HepG2 (cell line): ENCODE measurements around the gene FIZ1. TPM values are rescaled to one million over a fixed set of nuclear protein-coding genes. Genes with fewer than 3 reads are reported as not detected.
A peak's percentile ranks its signal among the peaks of the same experiment; 100 is the strongest.

ENCODE experiments used
- BORCS8-MEF2B ChIP-seq: sonication (generic); formaldehyde crosslinking; IDR thresholded peaks from 2 replicates; pipeline ENCODE4 v1.8.0; 2022; ENCODE audit warnings: mild to moderate bottlenecking, missing genetic modification reagents
- EEA1 ChIP-seq: sonication (generic); formaldehyde crosslinking; IDR thresholded peaks from 2 replicates; pipeline ENCODE4 v1.5.1; 2020; ENCODE audit warnings: mild to moderate bottlenecking, missing genetic modification reagents, borderline replicate concordance
- EZH2 ChIP-seq: conservative IDR thresholded peaks from 2 replicates; pipeline ENCODE4 v1.6.1; 2012; ENCODE audit warnings: mild to moderate bottlenecking, low read depth, low read length, moderate library complexity
- FOXA3 ChIP-seq: IDR thresholded peaks from 2 replicates; pipeline ENCODE4 v1.6.1; 2016; ENCODE audit warnings: missing genetic modification reagents, missing compliant biosample characterization
- NCOA1 ChIP-seq: sonication (generic); formaldehyde crosslinking; IDR thresholded peaks from 2 replicates; pipeline ENCODE4 v1.9.0; 2021; ENCODE audit warnings: missing genetic modification reagents
- NFATC3 ChIP-seq: sonication (generic); formaldehyde crosslinking; IDR thresholded peaks from 2 replicates; pipeline ENCODE4 v1.5.1; 2020; ENCODE audit warnings: mild to moderate bottlenecking, missing genetic modification reagents
- SETDB1 ChIP-seq: sonication (generic); formaldehyde crosslinking; IDR thresholded peaks from 2 replicates; pipeline ENCODE4 v1.5.1; 2020; ENCODE audit warnings: missing genetic modification reagents, mild to moderate bottlenecking, borderline replicate concordance
- ZFX ChIP-seq: sonication (generic); formaldehyde crosslinking; IDR thresholded peaks from 2 replicates; pipeline ENCODE4 v1.4.0; 2020; ENCODE audit warnings: mild to moderate bottlenecking, low read depth, missing genetic modification reagents, moderate library complexity
- ZNF282 ChIP-seq: fragments of 450-650 bp; IDR thresholded peaks from 2 replicates; pipeline ENCODE4 v1.6.1; 2018; ENCODE audit not compliant: partially characterized antibody
- ZNF326 ChIP-seq: sonication (generic); formaldehyde crosslinking; IDR thresholded peaks from 2 replicates; pipeline ENCODE4 v1.4.0; 2020; ENCODE audit warnings: missing genetic modification reagents, borderline replicate concordance
- polyA plus RNA-seq, 8 experiments: library from polyadenylated mRNA; depleted of rRNA in 3 of 8; stranded (reverse) in 7 of 8; unstranded in 1 of 8; fragments of >200 nt; fragmentation: Illumina TruSeq in 4 of 8; extraction: Trizol in 4 of 8; gene quantifications; 2 replicates each; pipeline versions ENCODE4 v1.2.1 to v1.2.3, GENCODE V29; 2011 to 2016; ENCODE audit warnings: low read depth in 4 of 8, missing spikeins in 1 of 8, mixed read lengths in 1 of 8; ENCODE audit not compliant: insufficient read depth in 1 of 8
- total RNA-seq, 5 experiments: library from RNA; depleted of rRNA; stranded (reverse); fragments of >200 nt; fragmentation: Illumina TruSeq; extraction: Trizol; gene quantifications; 2 replicates each; pipeline ENCODE4 v1.2.3, GENCODE V29; 2016; ENCODE audit warnings: low read depth in 1 of 5
- TF ChIP-seq, protein P1 (sequence below): sonication (generic); formaldehyde crosslinking; IDR thresholded peaks from 2 replicates; pipeline ENCODE4 v1.5.1; 2020; ENCODE audit warnings: mild to moderate bottlenecking, missing genetic modification reagents, moderate library complexity
- TF ChIP-seq, protein P2 (sequence below): sonication (generic); formaldehyde crosslinking; IDR thresholded peaks from 2 replicates; pipeline ENCODE4 v1.4.0; 2020; ENCODE audit warnings: mild to moderate bottlenecking, missing genetic modification reagents, borderline replicate concordance
- TF ChIP-seq, protein P3 (sequence below): sonication (generic); formaldehyde crosslinking; IDR thresholded peaks from 2 replicates; pipeline ENCODE4 v1.5.1; 2020; ENCODE audit warnings: missing genetic modification reagents, mild to moderate bottlenecking, borderline replicate concordance
- TF ChIP-seq, protein P4 (sequence below): sonication (generic); formaldehyde crosslinking; IDR thresholded peaks from 2 replicates; pipeline ENCODE4 v1.4.0; 2020; ENCODE audit warnings: missing genetic modification reagents

Gene FIZ1
- total and polyA plus RNA-seq, 2 of the 13 experiments (the other 11 are each of a cell fraction or from before 2014, with no cell fraction given) = 3.6 to 5.9 TPM

DNA sequence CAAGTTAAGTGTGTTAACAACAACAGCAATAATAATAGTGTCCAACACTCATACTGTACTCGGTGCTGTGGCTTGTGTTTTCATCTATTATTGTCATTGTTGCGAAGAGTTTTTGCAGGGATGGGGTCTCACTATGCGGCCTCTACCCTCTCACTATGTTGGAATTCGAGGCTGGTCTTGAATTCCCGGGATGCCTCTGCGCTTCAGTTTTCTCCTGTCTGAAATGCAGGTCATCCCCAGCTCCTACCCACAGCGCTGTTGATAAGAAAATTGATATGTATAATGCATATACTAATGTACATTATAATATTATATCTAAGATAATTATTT is 49.0 kb downstream of the FIZ1 start (continued):
- TF ChIP-seq, protein P1, sequence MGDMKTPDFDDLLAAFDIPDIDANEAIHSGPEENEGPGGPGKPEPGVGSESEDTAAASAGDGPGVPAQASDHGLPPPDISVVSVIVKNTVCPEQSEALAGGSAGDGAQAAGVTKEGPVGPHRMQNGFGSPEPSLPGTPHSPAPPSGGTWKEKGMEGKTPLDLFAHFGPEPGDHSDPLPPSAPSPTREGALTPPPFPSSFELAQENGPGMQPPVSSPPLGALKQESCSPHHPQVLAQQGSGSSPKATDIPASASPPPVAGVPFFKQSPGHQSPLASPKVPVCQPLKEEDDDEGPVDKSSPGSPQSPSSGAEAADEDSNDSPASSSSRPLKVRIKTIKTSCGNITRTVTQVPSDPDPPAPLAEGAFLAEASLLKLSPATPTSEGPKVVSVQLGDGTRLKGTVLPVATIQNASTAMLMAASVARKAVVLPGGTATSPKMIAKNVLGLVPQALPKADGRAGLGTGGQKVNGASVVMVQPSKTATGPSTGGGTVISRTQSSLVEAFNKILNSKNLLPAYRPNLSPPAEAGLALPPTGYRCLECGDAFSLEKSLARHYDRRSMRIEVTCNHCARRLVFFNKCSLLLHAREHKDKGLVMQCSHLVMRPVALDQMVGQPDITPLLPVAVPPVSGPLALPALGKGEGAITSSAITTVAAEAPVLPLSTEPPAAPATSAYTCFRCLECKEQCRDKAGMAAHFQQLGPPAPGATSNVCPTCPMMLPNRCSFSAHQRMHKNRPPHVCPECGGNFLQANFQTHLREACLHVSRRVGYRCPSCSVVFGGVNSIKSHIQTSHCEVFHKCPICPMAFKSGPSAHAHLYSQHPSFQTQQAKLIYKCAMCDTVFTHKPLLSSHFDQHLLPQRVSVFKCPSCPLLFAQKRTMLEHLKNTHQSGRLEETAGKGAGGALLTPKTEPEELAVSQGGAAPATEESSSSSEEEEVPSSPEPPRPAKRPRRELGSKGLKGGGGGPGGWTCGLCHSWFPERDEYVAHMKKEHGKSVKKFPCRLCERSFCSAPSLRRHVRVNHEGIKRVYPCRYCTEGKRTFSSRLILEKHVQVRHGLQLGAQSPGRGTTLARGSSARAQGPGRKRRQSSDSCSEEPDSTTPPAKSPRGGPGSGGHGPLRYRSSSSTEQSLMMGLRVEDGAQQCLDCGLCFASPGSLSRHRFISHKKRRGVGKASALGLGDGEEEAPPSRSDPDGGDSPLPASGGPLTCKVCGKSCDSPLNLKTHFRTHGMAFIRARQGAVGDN (CRISPR knock-in tag) = 0 out of 2 replicates have a peak, but pooled peaks have one; percentile 1
- TF ChIP-seq BORCS8-MEF2B (CRISPR knock-in tag) (no peak), FOXA3 (no peak), ZFX (0 out of 2 replicates have a peak, but pooled peaks have one; percentile 6), EEA1 (CRISPR knock-in tag) (no peak), NFATC3 (no peak), SETDB1 (no peak), NCOA1 (CRISPR knock-in tag) (no peak), ZNF282 (no peak), ZNF326 (no peak), EZH2 (no peak)
- TF ChIP-seq, protein P2, sequence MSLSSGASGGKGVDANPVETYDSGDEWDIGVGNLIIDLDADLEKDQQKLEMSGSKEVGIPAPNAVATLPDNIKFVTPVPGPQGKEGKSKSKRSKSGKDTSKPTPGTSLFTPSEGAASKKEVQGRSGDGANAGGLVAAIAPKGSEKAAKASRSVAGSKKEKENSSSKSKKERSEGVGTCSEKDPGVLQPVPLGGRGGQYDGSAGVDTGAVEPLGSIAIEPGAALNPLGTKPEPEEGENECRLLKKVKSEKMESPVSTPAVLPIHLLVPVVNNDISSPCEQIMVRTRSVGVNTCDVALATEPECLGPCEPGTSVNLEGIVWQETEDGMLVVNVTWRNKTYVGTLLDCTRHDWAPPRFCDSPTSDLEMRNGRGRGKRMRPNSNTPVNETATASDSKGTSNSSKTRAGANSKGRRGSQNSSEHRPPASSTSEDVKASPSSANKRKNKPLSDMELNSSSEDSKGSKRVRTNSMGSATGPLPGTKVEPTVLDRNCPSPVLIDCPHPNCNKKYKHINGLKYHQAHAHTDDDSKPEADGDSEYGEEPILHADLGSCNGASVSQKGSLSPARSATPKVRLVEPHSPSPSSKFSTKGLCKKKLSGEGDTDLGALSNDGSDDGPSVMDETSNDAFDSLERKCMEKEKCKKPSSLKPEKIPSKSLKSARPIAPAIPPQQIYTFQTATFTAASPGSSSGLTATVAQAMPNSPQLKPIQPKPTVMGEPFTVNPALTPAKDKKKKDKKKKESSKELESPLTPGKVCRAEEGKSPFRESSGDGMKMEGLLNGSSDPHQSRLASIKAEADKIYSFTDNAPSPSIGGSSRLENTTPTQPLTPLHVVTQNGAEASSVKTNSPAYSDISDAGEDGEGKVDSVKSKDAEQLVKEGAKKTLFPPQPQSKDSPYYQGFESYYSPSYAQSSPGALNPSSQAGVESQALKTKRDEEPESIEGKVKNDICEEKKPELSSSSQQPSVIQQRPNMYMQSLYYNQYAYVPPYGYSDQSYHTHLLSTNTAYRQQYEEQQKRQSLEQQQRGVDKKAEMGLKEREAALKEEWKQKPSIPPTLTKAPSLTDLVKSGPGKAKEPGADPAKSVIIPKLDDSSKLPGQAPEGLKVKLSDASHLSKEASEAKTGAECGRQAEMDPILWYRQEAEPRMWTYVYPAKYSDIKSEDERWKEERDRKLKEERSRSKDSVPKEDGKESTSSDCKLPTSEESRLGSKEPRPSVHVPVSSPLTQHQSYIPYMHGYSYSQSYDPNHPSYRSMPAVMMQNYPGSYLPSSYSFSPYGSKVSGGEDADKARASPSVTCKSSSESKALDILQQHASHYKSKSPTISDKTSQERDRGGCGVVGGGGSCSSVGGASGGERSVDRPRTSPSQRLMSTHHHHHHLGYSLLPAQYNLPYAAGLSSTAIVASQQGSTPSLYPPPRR (CRISPR knock-in tag) = no peak
- TF ChIP-seq, protein P3, sequence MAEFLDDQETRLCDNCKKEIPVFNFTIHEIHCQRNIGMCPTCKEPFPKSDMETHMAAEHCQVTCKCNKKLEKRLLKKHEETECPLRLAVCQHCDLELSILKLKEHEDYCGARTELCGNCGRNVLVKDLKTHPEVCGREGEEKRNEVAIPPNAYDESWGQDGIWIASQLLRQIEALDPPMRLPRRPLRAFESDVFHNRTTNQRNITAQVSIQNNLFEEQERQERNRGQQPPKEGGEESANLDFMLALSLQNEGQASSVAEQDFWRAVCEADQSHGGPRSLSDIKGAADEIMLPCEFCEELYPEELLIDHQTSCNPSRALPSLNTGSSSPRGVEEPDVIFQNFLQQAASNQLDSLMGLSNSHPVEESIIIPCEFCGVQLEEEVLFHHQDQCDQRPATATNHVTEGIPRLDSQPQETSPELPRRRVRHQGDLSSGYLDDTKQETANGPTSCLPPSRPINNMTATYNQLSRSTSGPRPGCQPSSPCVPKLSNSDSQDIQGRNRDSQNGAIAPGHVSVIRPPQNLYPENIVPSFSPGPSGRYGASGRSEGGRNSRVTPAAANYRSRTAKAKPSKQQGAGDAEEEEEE (CRISPR knock-in tag) = no peak
- TF ChIP-seq, protein P4, sequence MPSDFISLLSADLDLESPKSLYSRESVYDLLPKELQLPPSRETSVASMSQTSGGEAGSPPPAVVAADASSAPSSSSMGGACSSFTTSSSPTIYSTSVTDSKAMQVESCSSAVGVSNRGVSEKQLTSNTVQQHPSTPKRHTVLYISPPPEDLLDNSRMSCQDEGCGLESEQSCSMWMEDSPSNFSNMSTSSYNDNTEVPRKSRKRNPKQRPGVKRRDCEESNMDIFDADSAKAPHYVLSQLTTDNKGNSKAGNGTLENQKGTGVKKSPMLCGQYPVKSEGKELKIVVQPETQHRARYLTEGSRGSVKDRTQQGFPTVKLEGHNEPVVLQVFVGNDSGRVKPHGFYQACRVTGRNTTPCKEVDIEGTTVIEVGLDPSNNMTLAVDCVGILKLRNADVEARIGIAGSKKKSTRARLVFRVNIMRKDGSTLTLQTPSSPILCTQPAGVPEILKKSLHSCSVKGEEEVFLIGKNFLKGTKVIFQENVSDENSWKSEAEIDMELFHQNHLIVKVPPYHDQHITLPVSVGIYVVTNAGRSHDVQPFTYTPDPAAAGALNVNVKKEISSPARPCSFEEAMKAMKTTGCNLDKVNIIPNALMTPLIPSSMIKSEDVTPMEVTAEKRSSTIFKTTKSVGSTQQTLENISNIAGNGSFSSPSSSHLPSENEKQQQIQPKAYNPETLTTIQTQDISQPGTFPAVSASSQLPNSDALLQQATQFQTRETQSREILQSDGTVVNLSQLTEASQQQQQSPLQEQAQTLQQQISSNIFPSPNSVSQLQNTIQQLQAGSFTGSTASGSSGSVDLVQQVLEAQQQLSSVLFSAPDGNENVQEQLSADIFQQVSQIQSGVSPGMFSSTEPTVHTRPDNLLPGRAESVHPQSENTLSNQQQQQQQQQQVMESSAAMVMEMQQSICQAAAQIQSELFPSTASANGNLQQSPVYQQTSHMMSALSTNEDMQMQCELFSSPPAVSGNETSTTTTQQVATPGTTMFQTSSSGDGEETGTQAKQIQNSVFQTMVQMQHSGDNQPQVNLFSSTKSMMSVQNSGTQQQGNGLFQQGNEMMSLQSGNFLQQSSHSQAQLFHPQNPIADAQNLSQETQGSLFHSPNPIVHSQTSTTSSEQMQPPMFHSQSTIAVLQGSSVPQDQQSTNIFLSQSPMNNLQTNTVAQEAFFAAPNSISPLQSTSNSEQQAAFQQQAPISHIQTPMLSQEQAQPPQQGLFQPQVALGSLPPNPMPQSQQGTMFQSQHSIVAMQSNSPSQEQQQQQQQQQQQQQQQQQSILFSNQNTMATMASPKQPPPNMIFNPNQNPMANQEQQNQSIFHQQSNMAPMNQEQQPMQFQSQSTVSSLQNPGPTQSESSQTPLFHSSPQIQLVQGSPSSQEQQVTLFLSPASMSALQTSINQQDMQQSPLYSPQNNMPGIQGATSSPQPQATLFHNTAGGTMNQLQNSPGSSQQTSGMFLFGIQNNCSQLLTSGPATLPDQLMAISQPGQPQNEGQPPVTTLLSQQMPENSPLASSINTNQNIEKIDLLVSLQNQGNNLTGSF (CRISPR knock-in tag) = no peak
